DND-41 (cell line): ENCODE measurements around the gene PARS2.

Experiments used
- ATAC-seq: fragments of 200-7000 bp; cut with Tn5 transposase; 3 replicates; pipeline ENCODE4 v1.9.1; 2021; ENCODE audit warnings: low read depth; ENCODE audit not compliant: insufficient read depth
- DNase-seq: peaks from one replicate; pipeline ENCODE4 v3.0.0-alpha.2; 2020
- H2AFZ ChIP-seq: 2 replicates; pipeline ENCODE4 v1.6.0; 2012; ENCODE audit warnings: low read depth, low read length
- H3K27ac ChIP-seq: 2 replicates; pipeline ENCODE4 v1.5.1; 2012; ENCODE audit warnings: low read length, inconsistent platforms
- H3K27me3 ChIP-seq: fragments of 200-600 bp; sonication (generic); 2 replicates; pipeline ENCODE4 v1.6.0; 2012; ENCODE audit warnings: low read length, mild to moderate bottlenecking, inconsistent platforms; ENCODE audit not compliant: insufficient read depth, poor library complexity
- H3K36me3 ChIP-seq: 2 replicates; pipeline ENCODE4 v1.5.1; 2012; ENCODE audit warnings: low read length, inconsistent platforms; ENCODE audit not compliant: insufficient read depth
- H3K4me1 ChIP-seq: 2 replicates; pipeline ENCODE4 v1.5.1; 2012; ENCODE audit warnings: mild to moderate bottlenecking, low read length; ENCODE audit not compliant: insufficient read depth
- H3K4me2 ChIP-seq: 2 replicates; pipeline ENCODE4 v1.6.0; 2012; ENCODE audit warnings: mild to moderate bottlenecking, moderate library complexity, low read length, inconsistent platforms; ENCODE audit not compliant: insufficient read depth
- H3K4me3 ChIP-seq, 2 experiments: fragments of 200-600 bp in 1 of 2; shearing (Covaris generic) in 1 of 2; 2 replicates each; pipeline ENCODE4 v1.5.1; 2012 to 2016; ENCODE audit warnings: inconsistent platforms in 2 of 2, low read length in 2 of 2, mild to moderate bottlenecking in 2 of 2, low read depth in 1 of 2, moderate library complexity in 1 of 2
- H3K79me2 ChIP-seq: 2 replicates; pipeline ENCODE4 v1.6.0; 2012; ENCODE audit warnings: low read length, inconsistent platforms; ENCODE audit not compliant: insufficient read depth
- H3K9ac ChIP-seq: 2 replicates; pipeline ENCODE4 v1.6.0; 2012; ENCODE audit warnings: low read depth, mild to moderate bottlenecking, inconsistent platforms, low read length, moderate library complexity
- H3K9me3 ChIP-seq: 2 replicates; pipeline ENCODE4 v1.5.1; 2012; ENCODE audit warnings: low read length, moderate library complexity, mild to moderate bottlenecking, inconsistent platforms; ENCODE audit not compliant: insufficient read depth, severe bottlenecking
- H4K20me1 ChIP-seq: 2 replicates; pipeline ENCODE4 v1.6.0; 2012; ENCODE audit warnings: low read length; ENCODE audit not compliant: insufficient read depth
- EZH2 ChIP-seq: IDR thresholded peaks from 3 replicates; pipeline ENCODE4 v1.6.1; 2012; ENCODE audit warnings: borderline replicate concordance, low read depth, mild to moderate bottlenecking, moderate library complexity, low read length, inconsistent platforms; ENCODE audit not compliant: severe bottlenecking
- TF ChIP-seq, protein P1 (sequence below): IDR thresholded peaks from 2 replicates; pipeline ENCODE4 v1.5.1; 2012; ENCODE audit warnings: borderline replicate concordance, low read length, moderate library complexity, mild to moderate bottlenecking; ENCODE audit not compliant: poor library complexity, severe bottlenecking; ENCODE audit errors: extremely low read depth

Gene PARS2

DNA sequence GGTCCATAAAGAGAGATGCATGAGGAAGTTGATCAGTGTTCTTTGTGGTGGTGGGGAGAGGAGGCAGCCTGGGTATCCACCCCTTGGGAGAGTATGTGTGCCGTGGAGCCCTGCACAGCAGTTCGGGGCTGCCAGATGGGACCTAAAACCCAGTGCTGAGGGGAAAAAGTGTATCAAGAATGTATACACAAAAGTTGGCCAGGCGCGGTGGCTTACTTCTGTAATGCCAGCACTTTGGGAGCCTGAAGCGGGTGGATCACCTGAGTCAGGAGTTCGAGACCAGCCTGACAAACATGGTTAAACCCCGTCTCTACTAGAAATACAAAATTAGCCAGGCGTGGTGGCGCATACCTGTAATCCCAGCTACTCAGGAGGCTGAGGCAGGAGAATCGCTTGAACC, 52.8 kb downstream of the PARS2 start:
- Histone ChIP-seq H3K36me3 (no peaks in the 10 kb centered on the region), H3K4me2 (no peak overlapping the region), H3K9me3 (no peaks in the 10 kb centered on the region), H3K27ac (no peak overlapping the region), H3K79me2 (peaks cover 9% of the 10 kb centered on the region), H3K27me3 (no peaks in the 10 kb centered on the region), H3K4me3 (no peak overlapping the region), H4K20me1 (no peaks in the 10 kb centered on the region; the same call in 1 of the 2 replicates), H2AFZ (no peak overlapping the region), H3K9ac (no peak overlapping the region), H3K4me1 (peaks cover 13% of the 10 kb centered on the region)
- DNase-seq: no peak
- TF ChIP-seq EZH2: no peak
- TF ChIP-seq, protein P1, sequence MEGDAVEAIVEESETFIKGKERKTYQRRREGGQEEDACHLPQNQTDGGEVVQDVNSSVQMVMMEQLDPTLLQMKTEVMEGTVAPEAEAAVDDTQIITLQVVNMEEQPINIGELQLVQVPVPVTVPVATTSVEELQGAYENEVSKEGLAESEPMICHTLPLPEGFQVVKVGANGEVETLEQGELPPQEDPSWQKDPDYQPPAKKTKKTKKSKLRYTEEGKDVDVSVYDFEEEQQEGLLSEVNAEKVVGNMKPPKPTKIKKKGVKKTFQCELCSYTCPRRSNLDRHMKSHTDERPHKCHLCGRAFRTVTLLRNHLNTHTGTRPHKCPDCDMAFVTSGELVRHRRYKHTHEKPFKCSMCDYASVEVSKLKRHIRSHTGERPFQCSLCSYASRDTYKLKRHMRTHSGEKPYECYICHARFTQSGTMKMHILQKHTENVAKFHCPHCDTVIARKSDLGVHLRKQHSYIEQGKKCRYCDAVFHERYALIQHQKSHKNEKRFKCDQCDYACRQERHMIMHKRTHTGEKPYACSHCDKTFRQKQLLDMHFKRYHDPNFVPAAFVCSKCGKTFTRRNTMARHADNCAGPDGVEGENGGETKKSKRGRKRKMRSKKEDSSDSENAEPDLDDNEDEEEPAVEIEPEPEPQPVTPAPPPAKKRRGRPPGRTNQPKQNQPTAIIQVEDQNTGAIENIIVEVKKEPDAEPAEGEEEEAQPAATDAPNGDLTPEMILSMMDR: no peak
- no peak for ATAC-seq

DNA sequence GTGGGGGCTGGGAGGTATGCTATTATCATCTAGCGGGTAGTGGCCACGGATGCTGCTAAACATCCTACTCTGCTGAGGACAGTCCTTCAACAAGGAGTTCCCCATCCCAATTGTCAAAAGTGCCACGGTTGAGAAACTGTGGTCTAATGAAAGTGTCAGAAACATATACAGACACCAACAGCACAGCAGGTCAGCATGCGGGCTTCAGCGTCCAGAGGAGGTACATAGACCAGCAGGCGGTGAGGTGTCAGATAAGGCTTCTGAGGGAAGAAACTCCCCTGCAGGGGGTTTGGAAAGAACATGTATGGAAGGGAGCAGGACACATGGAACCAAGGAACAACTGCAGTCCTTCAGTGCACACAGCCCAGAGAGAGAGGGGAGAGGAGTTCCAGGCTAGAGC, 53.5 kb downstream of the PARS2 start:
- Histone ChIP-seq H3K9me3 (no peaks in the 10 kb centered on the region), H3K4me1 (peaks cover 9% of the 10 kb centered on the region), H3K4me3 (no peak overlapping the region), H2AFZ (no peak overlapping the region), H3K9ac (no peak overlapping the region), H3K27ac (no peak overlapping the region), H3K4me2 (no peak overlapping the region), H3K36me3 (no peaks in the 10 kb centered on the region), H3K79me2 (peaks cover 2% of the 10 kb centered on the region), H4K20me1 (no peaks in the 10 kb centered on the region; the same call in 1 of the 2 replicates), H3K27me3 (no peaks in the 10 kb centered on the region)
- ATAC-seq (no peak), DNase-seq (no peak)
- TF ChIP-seq, protein P1: no peak
- no peak for TF ChIP-seq EZH2

DNA sequence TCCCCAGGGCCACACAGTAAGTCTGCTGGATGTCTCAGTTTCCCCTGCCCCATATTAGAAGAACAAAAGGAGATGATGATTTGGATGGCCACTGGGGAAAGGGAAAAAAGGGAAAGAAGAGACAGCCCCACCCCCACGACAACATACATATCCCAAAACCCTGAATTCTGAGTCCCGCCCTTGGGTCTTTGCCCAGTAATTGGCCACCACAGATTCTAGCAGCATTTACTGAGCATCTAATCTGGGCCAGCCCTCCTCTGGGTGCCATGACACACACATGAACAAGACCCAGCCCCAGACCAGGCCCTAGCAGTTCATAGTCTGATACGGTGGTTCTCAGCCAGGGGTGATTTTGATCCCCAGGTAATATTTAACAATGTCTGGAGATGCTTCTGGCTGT, 53.9 kb downstream of the PARS2 start:
- Histone ChIP-seq H3K27me3 (no peaks in the 10 kb centered on the region), H3K4me2 (no peak overlapping the region), H3K36me3 (no peaks in the 10 kb centered on the region), H3K4me3 (no peak overlapping the region), H3K79me2 (no peaks in the 10 kb centered on the region), H3K4me1 (peaks cover 8% of the 10 kb centered on the region), H3K9ac (no peak overlapping the region), H4K20me1 (no peaks in the 10 kb centered on the region; the same call in 1 of the 2 replicates), H2AFZ (no peak overlapping the region), H3K27ac (no peak overlapping the region), H3K9me3 (no peaks in the 10 kb centered on the region)
- ATAC-seq (no peak), DNase-seq (no peak)
- TF ChIP-seq EZH2: no peak
- TF ChIP-seq, protein P1: no peak
